IMR-90 (cell line): ENCODE data around the gene MEST. TPM values are rescaled to one million over a fixed set of nuclear protein-coding genes. Genes with fewer than 3 reads are reported as not detected.
A peak's percentile ranks its signal among the peaks of the same experiment; 100 is the strongest.
"Not testable (repeated sequence)": the region's sequence is repeated elsewhere in the genome, so short reads cannot be mapped to it uniquely, and the experiment has no call there.

ENCODE experiments used
- ATAC-seq: fragments of 200-7000 bp; cut with Tn5 transposase; 2 replicates; pipeline ENCODE4 v1.9.1; 2020; ENCODE audit warnings: low read depth, mild to moderate bottlenecking, moderate library complexity
- BruUV-seq: library from RNA; stranded (reverse); fragments of 400-500 nt; replicated peaks from 2 replicates; lab custom pipeline; 2021; lab: Mats Ljungman, UMichigan
- CTCF ChIA-PET: fragments of 300-600 bp; formaldehyde crosslinking; extraction: SDS; loops from one replicate; lab custom pipeline; 2021; ENCODE audit warnings: antibody characterized with exemption; lab: Yijun Ruan, JAX
- POLR2A ChIA-PET: fragments of 300-600 bp; sonication (Branson Sonifier 250); formaldehyde crosslinking; loops from one replicate; lab custom pipeline; 2022; ENCODE audit warnings: antibody characterized with exemption; ENCODE audit not compliant: unreplicated experiment; lab: Charles Lee
- DNase-seq: peaks from one replicate; pipeline ENCODE4 v3.0.0; 2013
- H2AFZ ChIP-seq: replicated peaks from 2 replicates; pipeline ENCODE3; 2013; ENCODE audit warnings: low read length, mild to moderate bottlenecking; ENCODE audit not compliant: poor library complexity
- H2AK5ac ChIP-seq: 2 replicates; pipeline ENCODE4 v1.6.1; 2013; ENCODE audit warnings: low read depth, low read length, inconsistent platforms
- H2AK9ac ChIP-seq: replicated peaks from 2 replicates; pipeline ENCODE3; 2013; ENCODE audit warnings: mild to moderate bottlenecking, low read depth, low read length, moderate library complexity; ENCODE audit not compliant: poor library complexity
- H2BK120ac ChIP-seq: 2 replicates; pipeline ENCODE4 v1.6.1; 2013; ENCODE audit warnings: low read depth, low read length, inconsistent platforms
- H2BK15ac ChIP-seq: 3 replicates; pipeline ENCODE4 v1.6.1; 2013; ENCODE audit warnings: low read depth, low read length, inconsistent platforms
- H2BK20ac ChIP-seq: 2 replicates; pipeline ENCODE4 v1.6.1; 2013; ENCODE audit warnings: low read depth, mild to moderate bottlenecking, inconsistent platforms, low read length, moderate library complexity
- H2BK5ac ChIP-seq: 2 replicates; pipeline ENCODE4 v1.6.1; 2013; ENCODE audit warnings: mild to moderate bottlenecking, low read depth, low read length, inconsistent platforms; ENCODE audit not compliant: poor library complexity, severe bottlenecking
- H3K14ac ChIP-seq: replicated peaks from 2 replicates; pipeline ENCODE4 v1.6.1; 2013; ENCODE audit warnings: low read depth, low read length, inconsistent platforms
- H3K18ac ChIP-seq: 2 replicates; pipeline ENCODE4 v1.6.1; 2013; ENCODE audit warnings: low read depth, low read length, control low read depth
- H3K23ac ChIP-seq: 2 replicates; pipeline ENCODE4 v1.6.1; 2013; ENCODE audit warnings: low read depth, low read length, inconsistent platforms
- H3K27ac ChIP-seq: 2 replicates; pipeline ENCODE4 v1.5.1; 2013; ENCODE audit warnings: mild to moderate bottlenecking, control low read depth, low read length; ENCODE audit not compliant: insufficient read depth
- H3K27me3 ChIP-seq: 2 replicates; pipeline ENCODE4 v1.6.1; 2013; ENCODE audit warnings: low read length; ENCODE audit not compliant: control insufficient read depth, insufficient read depth
- H3K36me3 ChIP-seq: 2 replicates; pipeline ENCODE4 v1.6.1; 2013; ENCODE audit warnings: low read length, mixed read lengths; ENCODE audit not compliant: control insufficient read depth, insufficient read depth
- H3K4ac ChIP-seq: 2 replicates; pipeline ENCODE4 v1.6.1; 2013; ENCODE audit warnings: low read depth, low read length, inconsistent platforms
- H3K4me1 ChIP-seq: 2 replicates; pipeline ENCODE4 v1.6.1; 2013; ENCODE audit warnings: low read length, mixed read lengths; ENCODE audit not compliant: control insufficient read depth, insufficient read depth
- H3K4me2 ChIP-seq: 2 replicates; pipeline ENCODE4 v1.6.1; 2013; ENCODE audit warnings: low read depth, mild to moderate bottlenecking, control low read depth, low read length, moderate library complexity
- H3K4me3 ChIP-seq: 2 replicates; pipeline ENCODE4 v1.5.1; 2013; ENCODE audit warnings: low read depth, mild to moderate bottlenecking, control low read depth, low read length, moderate library complexity; ENCODE audit not compliant: insufficient read depth
- H3K56ac ChIP-seq: 2 replicates; pipeline ENCODE4 v1.6.1; 2013; ENCODE audit warnings: low read length, inconsistent platforms; ENCODE audit not compliant: insufficient read depth; ENCODE audit errors: extremely low read depth
- H3K79me1 ChIP-seq, 2 experiments: 2 replicates each; pipeline ENCODE4 v1.6.1; 2013; ENCODE audit warnings: low read length in 2 of 2, inconsistent platforms in 1 of 2, low read depth in 1 of 2
- H3K9ac ChIP-seq: 2 replicates; pipeline ENCODE4 v1.6.1; 2013; ENCODE audit warnings: low read depth, low read length, control low read depth
- H3K9me1 ChIP-seq: 2 replicates; pipeline ENCODE4 v1.6.1; 2013; ENCODE audit warnings: low read length, inconsistent platforms; ENCODE audit not compliant: insufficient read depth
- H3K9me3 ChIP-seq: 2 replicates; pipeline ENCODE4 v1.6.1; 2013; ENCODE audit warnings: low read length; ENCODE audit not compliant: control insufficient read depth, insufficient read depth
- H4K20me1 ChIP-seq: 2 replicates; pipeline ENCODE4 v1.6.1; 2013; ENCODE audit warnings: low read length, inconsistent platforms; ENCODE audit not compliant: insufficient read depth
- H4K5ac ChIP-seq: 2 replicates; pipeline ENCODE4 v1.6.1; 2013; ENCODE audit warnings: mild to moderate bottlenecking, low read depth, low read length, control low read depth
- H4K8ac ChIP-seq, 2 experiments: 2 replicates each; pipeline ENCODE4 v1.6.1; 2013; ENCODE audit warnings: low read depth in 2 of 2, low read length in 2 of 2, control low read depth in 1 of 2, inconsistent platforms in 1 of 2
- H4K91ac ChIP-seq: 2 replicates; pipeline ENCODE4 v1.6.1; 2013; ENCODE audit warnings: low read depth, low read length, inconsistent platforms; ENCODE audit not compliant: insufficient read depth
- CEBPB ChIP-seq: IDR thresholded peaks from 2 replicates; pipeline ENCODE4 v1.6.1; 2012; ENCODE audit warnings: low read depth, low read length, improper control_type of control experiment
- MXI1 ChIP-seq: IDR thresholded peaks from 2 replicates; pipeline ENCODE4 v1.6.1; 2012; ENCODE audit warnings: low read depth, mild to moderate bottlenecking, low read length, moderate library complexity, borderline replicate concordance
- WGBS, 2 experiments: methylation state at CpG; one replicate each; pipeline versions ENCODE4 v1.1.5 to v1.1.7; 2013; ENCODE audit warnings: missing lambda C conversion rate in 2 of 2; ENCODE audit not compliant: insufficient read length in 1 of 2; ENCODE audit errors: extremely low coverage in 2 of 2; 5-methylcytosine and 5-hydroxymethylcytosine counted together
- dilution Hi-C: fragments of 300-500 bp; cut with HindIII; formaldehyde crosslinking; loops from one replicate; pipeline ENCODE4 v1.14.3; 2018; ENCODE audit warnings: low sequenced_read_pairs; ENCODE audit not compliant: unreplicated experiment
- in situ Hi-C: fragments of 300-500 bp; cut with MboI; formaldehyde crosslinking; loops from 3 replicates; pipeline ENCODE4 v1.14.3; 2019; ENCODE audit warnings: low sequenced_read_pairs, inconsistent platforms, mixed read lengths
- intact Hi-C: fragments of 100-400 bp; cut with micrococcal nuclease; formaldehyde crosslinking; loops from 2 replicates; pipeline ENCODE4 v1.10.0; 2022
- polyA plus RNA-seq, 3 experiments: library from polyadenylated mRNA; depleted of rRNA; stranded (reverse); fragments of >200 nt; gene quantifications; 2 replicates each; pipeline ENCODE4 v1.2.3, GENCODE V29; 2012; ENCODE audit warnings: low replicate concordance in 1 of 3
- total RNA-seq: library from RNA; depleted of rRNA; stranded (reverse); fragments of >200 nt; gene quantifications from 2 replicates; pipeline ENCODE4 v1.2.3, GENCODE V29; 2012

MEST gene
- total and polyA plus RNA-seq, 2 of the 4 experiments (the other 2 are of a cell fraction), result 219 to 317 TPM

GRCh38 chr7:130529417-130529816, 37.5 kb downstream of the MEST start:
- in situ Hi-C loops, result no loop called here

GRCh38 chr7:130537894-130538293, 46.0 kb downstream of the MEST start:
- H2BK5ac ChIP-seq, H3K9ac ChIP-seq, H2BK20ac ChIP-seq, H2BK15ac ChIP-seq, in situ Hi-C loops, H3K18ac ChIP-seq, H2AK9ac ChIP-seq, H2AFZ ChIP-seq, H3K4me3 ChIP-seq, ATAC-seq, H3K14ac ChIP-seq, H4K20me1 ChIP-seq, H3K4me1 ChIP-seq, H2AK5ac ChIP-seq, H4K91ac ChIP-seq, H3K9me1 ChIP-seq, BruUV-seq, H3K27ac ChIP-seq, POLR2A ChIA-PET, DNase-seq, H3K36me3 ChIP-seq, H4K8ac ChIP-seq, H3K27me3 ChIP-seq, H3K4ac ChIP-seq, H4K5ac ChIP-seq, CTCF ChIA-PET, H3K4me2 ChIP-seq, H3K56ac ChIP-seq, intact Hi-C loops, dilution Hi-C loops, H3K79me1 ChIP-seq, H3K9me3 ChIP-seq, H2BK120ac ChIP-seq, H3K23ac ChIP-seq: not testable (repeated sequence)
- WGBS, 2 experiments, result 93% methylated on average over 6 of the region's 6 CpGs; no CpG with 5 or more reads in 1 of the 2 experiments

More at GRCh38 chr7:130529417-130529816, 37.5 kb downstream of the MEST start:
- H3K4ac ChIP-seq, result no peak overlapping the region
- no peak overlapping the region for H2BK15ac ChIP-seq
- no peaks in the 10 kb centered on the region for H3K27me3 ChIP-seq
- WGBS, 2 experiments, result no CpG with 5 or more reads among the region's 2 CpGs
- no peak overlapping the region for H2AFZ ChIP-seq
- CTCF ChIA-PET, result no interaction called here
- no peaks in the 10 kb centered on the region for H4K20me1 ChIP-seq
- intact Hi-C loops, result no loop called here
- no peak overlapping the region for H3K18ac ChIP-seq
- H3K4me3 ChIP-seq, result no peak overlapping the region
- H3K79me1 ChIP-seq, result no peaks in the 10 kb centered on the region
- no peak overlapping the region for H4K5ac ChIP-seq
- DNase-seq (no peak), ATAC-seq (no peak)
- no peak overlapping the region for H3K23ac ChIP-seq
- H3K9me3 ChIP-seq, result no peaks in the 10 kb centered on the region
- H3K9me1 ChIP-seq, result 0 out of 2 replicates have a peak, but pooled peaks cover 4% of the 10 kb centered on the region
- no peak overlapping the region for H2BK20ac ChIP-seq
- no peak overlapping the region for H3K27ac ChIP-seq
- no peak overlapping the region for H2AK9ac ChIP-seq
- dilution Hi-C loops, result no loop called here
- H3K4me2 ChIP-seq, result no peak overlapping the region
- POLR2A ChIA-PET, result interaction anchor here (0.6 kb wide), 1 partner anchor 138 kb away, joined by 14 read pairs; no protein-coding TSS in a partner anchor
- peaks cover 17% of the 10 kb centered on the region for H3K36me3 ChIP-seq
- H3K14ac ChIP-seq, result no peak overlapping the region
- H2BK5ac ChIP-seq, result no peak overlapping the region
- H3K4me1 ChIP-seq, result no peaks in the 10 kb centered on the region
- H3K56ac ChIP-seq, result no peak overlapping the region
- H2BK120ac ChIP-seq, result no peak overlapping the region
- no peak overlapping the region for H3K9ac ChIP-seq
- BruUV-seq, result no TSS peak
- H4K91ac ChIP-seq, result no peak overlapping the region
- no peak overlapping the region for H2AK5ac ChIP-seq
- H4K8ac ChIP-seq, result no peak overlapping the region
- TF ChIP-seq MXI1 (no peak), CEBPB (peak; percentile 57)
